NCI-H526 treated with DMSO at 0.1 percent for 48 hours (cell line): ENCODE measurements around the gene URAD.
"Not testable (repeated sequence)": the region's sequence is repeated elsewhere in the genome, so short reads cannot be mapped to it uniquely, and the experiment has no call there.

Experiments used
- DNase-seq: peaks from one replicate; lab custom pipeline; 2025; lab: John Stamatoyannopoulos, UW

Gene URAD, protein sequence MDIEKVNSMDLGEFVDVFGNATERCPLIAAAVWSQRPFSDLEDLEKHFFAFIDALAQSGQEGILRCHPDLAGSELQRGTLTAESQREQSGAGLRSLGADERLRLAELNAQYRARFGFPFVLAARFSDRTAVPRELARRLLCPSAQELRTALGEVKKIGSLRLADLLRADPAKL

GRCh38 chr13:27988520-27988919 lies at the start of gene URAD:
Gene URAD (minus strand): TSS chr13:27988693. CDS start chr13:27988637, 56 bp downstream.
- DNase-seq = no peak

DNA sequence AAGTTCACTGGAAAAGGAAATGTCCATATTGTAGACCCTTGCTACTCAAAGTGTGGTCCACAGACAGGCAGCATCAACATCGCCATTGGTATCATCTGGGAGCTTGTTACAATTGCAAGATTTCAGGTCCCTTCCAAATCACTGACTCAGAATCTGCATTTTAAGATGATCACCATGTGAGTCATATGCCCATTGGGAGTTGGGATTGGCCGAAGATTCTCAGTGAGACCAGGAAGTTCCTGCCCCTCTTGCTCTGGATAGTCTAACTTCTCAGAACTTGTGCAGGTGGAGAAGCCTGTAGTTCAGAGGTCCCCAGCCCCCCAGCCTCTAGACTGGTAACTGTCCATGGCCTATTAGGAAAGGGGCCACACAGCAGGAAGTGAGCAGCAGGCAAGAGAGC lies 48.9 kb upstream of the URAD start:
- no peak for DNase-seq

GRCh38 chr13:28035146-28035782 lies 46.8 kb upstream of the URAD start:
- DNase-seq = no peak

GRCh38 chr13:28033894-28034655 lies 45.6 kb upstream of the URAD start:
- no peak for DNase-seq

- DNase-seq = not testable (repeated sequence)
Observed at GRCh38 chr13:28032438-28032837, 43.9 kb upstream of the URAD start.

DNA sequence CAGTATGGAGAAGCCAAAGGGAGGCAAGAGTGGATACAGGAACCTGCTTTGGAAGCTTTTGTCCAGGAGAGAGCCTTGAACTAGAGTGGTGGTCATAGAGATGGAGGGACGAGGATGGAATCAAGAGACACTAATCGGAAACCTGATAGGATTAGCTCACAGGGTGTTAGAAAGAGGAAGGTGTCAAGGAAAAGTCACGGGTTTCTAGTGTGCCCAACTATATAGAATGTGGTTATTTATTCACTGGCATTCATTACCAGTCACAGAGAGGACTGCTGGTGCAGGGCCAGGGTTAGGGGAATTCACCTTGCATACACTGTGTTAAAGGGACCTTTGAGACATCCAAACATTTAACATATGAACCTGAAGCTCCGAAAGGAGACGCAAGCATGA lies 43.4 kb upstream of the URAD start:
- no peak for DNase-seq

DNA sequence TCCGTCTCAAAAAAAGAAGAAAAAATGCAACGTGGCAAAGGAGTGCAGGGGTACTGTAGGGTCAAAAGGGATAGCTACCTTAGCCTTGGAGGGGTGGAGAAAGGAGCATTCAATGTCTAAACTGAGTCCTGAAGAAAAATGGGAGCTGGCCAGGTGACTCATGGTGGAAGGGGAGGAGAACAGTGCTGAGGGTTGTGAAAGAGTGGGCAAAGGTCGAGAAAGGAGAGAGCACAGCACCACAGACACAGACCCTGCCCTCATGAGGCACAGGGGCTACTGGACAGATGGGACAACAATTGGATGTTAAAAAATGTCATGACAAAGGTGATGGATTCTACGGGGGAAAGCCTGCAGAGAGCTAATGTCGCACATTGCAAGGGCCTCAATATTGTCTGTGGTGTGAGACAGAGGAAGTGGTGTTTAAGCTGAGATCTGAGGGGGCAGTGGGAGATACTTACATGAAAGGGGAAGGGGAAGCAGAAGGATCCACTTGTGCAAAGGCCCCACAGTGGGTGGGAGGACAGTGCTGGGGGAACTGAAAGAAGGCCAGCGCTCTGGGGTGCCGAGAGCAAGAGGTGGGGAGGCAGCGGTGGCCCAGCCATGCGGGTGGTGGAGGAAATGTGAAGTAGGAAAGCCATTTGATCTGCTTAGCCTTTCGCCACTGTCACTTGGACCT lies 42.9 kb upstream of the URAD start:
- DNase-seq = no peak

GRCh38 chr13:28027607-28028364 lies 39.3 kb upstream of the URAD start:
- no peak for DNase-seq

- DNase-seq = no peak
Observed at GRCh38 chr13:28027071-28027470, 38.6 kb upstream of the URAD start.

GRCh38 chr13:28026508-28026907 lies 38.0 kb upstream of the URAD start:
- DNase-seq = no peak

GRCh38 chr13:28022848-28023518 lies 34.5 kb upstream of the URAD start:
- DNase-seq = no peak

DNA sequence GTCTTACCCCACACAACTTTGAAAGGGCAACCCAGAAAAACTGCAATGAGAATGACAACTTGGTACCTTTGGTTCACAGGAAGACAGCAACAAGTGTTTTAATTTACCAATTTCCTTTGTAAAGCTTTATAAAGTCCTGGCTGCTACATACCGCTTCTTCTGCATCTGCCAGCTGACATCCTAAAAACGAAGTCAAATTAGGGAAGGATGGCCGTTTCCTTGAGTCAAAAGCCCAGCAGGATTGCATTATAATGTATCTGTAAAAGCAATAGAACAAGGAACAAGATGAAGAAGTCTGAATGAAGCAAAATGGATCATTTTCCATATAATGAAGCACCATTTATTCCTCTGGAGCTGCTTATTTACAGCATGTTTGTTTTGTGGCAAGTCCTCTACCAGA lies 25.8 kb upstream of the URAD start:
- DNase-seq = no peak

DNA sequence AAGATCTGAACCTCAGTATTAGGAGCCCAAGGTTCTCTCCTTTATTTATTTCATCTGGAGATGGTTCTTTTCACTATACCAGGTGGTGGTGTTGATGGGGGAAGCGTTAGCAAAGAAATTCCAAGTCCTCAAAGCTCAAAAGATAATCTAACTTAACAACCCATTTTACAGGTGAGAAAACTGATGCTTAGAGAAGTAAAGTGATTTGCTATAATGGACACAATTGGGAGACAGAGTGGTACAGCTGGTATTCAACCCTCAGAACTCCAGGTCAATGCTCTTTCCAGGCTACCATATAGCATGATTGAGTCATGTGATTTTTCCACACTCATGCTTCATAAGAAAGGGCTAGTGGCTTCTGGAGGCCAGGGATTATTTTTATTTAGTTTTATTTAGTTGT lies 25.0 kb upstream of the URAD start:
- DNase-seq = no peak

- DNase-seq = no peak
Observed at GRCh38 chr13:28012896-28013295, 24.4 kb upstream of the URAD start.

GRCh38 chr13:28012383-28012782 lies 23.9 kb upstream of the URAD start:
- DNase-seq = no peak

DNA sequence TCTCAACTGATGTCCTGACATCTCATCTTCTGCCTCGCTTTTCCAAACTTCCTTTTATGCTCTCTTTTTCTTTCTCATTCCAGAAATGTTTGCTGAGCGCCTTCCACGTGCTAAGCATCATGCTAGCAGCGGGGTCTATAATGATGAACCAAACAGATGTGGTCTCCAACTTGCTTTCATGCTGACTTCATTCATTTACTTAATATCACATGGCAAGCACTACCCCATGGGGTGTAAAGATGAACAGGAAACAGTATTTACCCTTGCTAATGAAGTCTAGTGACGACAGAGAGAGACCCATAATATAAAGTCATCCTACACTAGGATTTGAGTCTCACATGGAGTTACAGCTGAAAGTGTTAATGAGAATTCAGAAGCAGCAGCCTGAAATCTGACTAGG lies 21.6 kb upstream of the URAD start:
- DNase-seq = no peak

DNA sequence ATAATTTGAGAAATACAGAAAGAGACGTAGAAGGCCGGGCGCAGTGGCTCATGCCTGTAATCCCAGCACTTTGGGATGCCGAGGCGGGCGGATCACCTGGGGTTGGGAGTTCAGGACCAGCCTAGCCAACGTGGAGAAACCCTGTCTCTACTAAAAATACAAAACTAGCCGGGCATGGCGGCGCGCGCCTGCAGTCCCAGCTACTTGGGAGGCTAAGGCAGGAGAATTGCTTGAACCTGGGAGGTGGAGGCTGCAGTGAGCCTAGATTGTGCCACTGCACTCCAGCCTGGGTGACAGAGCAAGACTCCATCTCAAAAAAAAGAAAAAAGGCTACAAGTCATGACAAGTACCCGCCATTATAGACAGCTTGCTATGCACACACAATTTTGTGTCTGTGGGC lies 16.5 kb upstream of the URAD start:
- not testable (repeated sequence) for DNase-seq

DNA sequence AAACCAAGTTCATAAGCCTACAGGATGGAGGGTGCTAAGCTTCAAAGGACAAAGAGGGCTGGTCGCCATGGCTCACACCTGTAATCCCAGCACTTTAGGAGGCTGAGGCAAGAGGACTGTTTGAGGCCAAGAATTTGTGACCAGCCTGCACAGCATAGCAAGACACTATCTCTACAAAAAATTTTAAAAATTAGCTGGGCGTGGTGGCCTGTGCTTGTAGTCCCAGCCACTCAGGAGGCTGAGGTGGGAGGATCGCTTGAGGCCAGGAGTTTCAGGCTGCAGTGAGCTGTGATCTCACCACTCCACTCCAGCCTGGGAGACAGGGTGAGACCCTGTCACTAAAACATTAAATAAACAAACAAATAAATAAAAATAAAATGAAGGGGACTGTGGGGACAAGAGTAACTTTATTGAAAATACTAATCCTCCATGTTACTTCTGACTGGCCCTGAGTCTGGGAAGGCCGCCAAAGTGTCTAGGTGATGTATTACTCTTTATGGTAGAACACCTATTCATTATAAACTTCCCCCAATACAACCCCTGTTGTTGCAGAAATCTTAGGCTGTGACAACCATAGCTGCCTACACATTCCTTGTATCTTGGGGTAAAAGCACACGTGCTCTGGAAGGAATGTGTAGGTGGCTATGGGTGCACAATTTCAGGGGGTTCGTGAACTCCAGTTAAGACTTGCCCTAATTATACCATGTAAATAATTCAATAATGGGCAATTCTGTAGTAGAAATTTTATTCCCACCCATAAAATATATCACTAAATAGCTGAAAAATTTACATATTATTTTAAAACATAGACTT lies 14.6 kb upstream of the URAD start:
- no peak for DNase-seq

GRCh38 chr13:28001837-28002473 lies 13.5 kb upstream of the URAD start:
- DNase-seq = no peak

DNA sequence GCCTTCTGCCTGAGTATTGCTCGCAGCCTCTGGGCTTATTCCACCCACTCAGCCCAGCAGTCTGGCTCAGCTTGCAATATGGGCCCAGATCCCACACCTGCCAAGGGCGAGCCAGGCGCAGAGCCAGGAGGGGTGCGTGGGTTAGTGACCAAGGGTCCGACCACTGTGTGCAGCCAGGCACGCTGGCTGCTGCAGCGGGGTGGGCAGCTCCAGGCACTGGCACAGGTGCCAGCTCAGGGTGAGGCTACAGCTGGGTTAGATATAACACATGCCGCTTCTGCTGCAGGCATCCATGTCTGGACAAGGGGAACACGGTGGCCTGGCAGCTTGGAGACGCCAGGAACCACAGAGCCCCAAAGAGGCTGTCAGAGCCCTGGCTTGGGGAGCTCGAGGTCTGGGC lies 12.6 kb upstream of the URAD start:
- DNase-seq = no peak
